Activated B cell treated with CpG ODN at 0.5 μM for 24 hours (primary cell): ENCODE data around the gene HES7. TPM values are rescaled to one million over a fixed set of nuclear protein-coding genes. Genes with fewer than 3 reads are reported as not detected.

ENCODE experiments used
- ATAC-seq: fragments of 200-7000 bp; cut with Tn5 transposase; one replicate; pipeline ENCODE4 v1.10.0; 2021; ENCODE audit warnings: low read depth, mild to moderate bottlenecking, moderate library complexity
- CTCF ChIA-PET: fragments of 350-600 bp; sonication (Branson Sonifier 250); formaldehyde crosslinking; loops from one replicate; lab custom pipeline; 2021; ENCODE audit warnings: antibody characterized with exemption; lab: Charles Lee
- POLR2A ChIA-PET: fragments of 350-600 bp; sonication (Branson Sonifier 250); formaldehyde crosslinking; loops from one replicate; lab custom pipeline; 2021; ENCODE audit warnings: antibody characterized with exemption; lab: Charles Lee
- DNase-seq: peaks from one replicate; pipeline ENCODE4 v3.0.0; 2022
- H3K27ac Mint-ChIP-seq: one replicate; pipeline ENCODE4 v1.8.0; 2020; ENCODE audit warnings: mixed read lengths
- H3K27me3 Mint-ChIP-seq: one replicate; pipeline ENCODE4 v1.8.0; 2021; ENCODE audit warnings: mixed read lengths
- H3K36me3 Mint-ChIP-seq: one replicate; pipeline ENCODE4 v1.8.0; 2021; ENCODE audit warnings: low read depth, mixed read lengths
- H3K4me1 Mint-ChIP-seq: one replicate; pipeline ENCODE4 v1.8.0; 2021; ENCODE audit warnings: mixed read lengths
- H3K4me3 Mint-ChIP-seq: one replicate; pipeline ENCODE4 v1.8.0; 2020; ENCODE audit warnings: mild to moderate bottlenecking, mixed read lengths
- H3K9me3 Mint-ChIP-seq: one replicate; pipeline ENCODE4 v1.8.0; 2020; ENCODE audit warnings: mixed read lengths
- intact Hi-C: fragments of 100-400 bp; cut with micrococcal nuclease; formaldehyde crosslinking; loops from one replicate; pipeline ENCODE4 v1.15.1; 2024
- total RNA-seq: library from RNA; stranded (reverse); gene quantifications from 2 replicates; pipeline ENCODE4 v1.2.3, GENCODE V29; 2022
- TF ChIP-seq, protein P1 (sequence below): fragments of 200-600 bp; IDR thresholded peaks from one replicate; pipeline ENCODE4 v1.8.0; 2022; ENCODE audit warnings: antibody characterized with exemption, mild to moderate bottlenecking

HES7 gene
- total RNA-seq, 1 donor from 2014 or later, result 0.49 TPM

DNA sequence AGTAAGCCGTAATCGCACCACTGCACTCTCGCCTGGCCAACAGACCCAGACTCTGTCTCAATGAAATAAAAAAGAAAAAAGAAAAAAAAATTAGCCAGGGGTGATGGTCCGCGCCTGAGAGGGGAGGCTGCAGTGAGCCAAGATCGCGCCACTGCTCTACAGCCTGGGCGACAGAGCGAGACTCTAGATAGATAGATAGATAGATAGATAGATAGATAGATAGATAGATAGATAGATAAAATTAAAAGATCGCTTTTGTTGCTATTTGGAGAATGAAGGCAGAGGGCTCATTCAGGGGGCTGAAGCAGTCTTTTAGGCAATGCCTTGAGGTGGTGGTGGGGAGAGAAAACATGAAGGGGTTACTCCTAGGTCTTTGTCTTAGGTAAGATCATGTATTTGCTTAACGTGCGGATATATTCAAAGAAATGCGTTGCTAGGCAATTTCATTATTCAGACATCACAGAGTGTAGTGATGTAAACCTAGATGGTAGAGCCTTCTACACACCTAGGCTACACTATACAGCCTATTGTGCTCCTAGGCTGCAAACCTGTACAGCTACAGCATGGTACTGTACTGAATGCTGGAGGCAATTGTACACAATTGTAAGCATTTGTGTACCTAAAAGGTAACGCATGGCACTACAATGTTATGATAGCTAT, 4.3 kb upstream of the HES7 start:
- intact Hi-C loops, result no loop called here
- POLR2A ChIA-PET, result interaction anchor here (2.1 to 2.5 kb wide), 2 partner anchors 10 to 45 kb away, joined by 14 to 19 read pairs; no protein-coding TSS in a partner anchor
- H3K27me3 Mint-ChIP-seq, result peaks cover 25% of the 10 kb centered on the region

DNA sequence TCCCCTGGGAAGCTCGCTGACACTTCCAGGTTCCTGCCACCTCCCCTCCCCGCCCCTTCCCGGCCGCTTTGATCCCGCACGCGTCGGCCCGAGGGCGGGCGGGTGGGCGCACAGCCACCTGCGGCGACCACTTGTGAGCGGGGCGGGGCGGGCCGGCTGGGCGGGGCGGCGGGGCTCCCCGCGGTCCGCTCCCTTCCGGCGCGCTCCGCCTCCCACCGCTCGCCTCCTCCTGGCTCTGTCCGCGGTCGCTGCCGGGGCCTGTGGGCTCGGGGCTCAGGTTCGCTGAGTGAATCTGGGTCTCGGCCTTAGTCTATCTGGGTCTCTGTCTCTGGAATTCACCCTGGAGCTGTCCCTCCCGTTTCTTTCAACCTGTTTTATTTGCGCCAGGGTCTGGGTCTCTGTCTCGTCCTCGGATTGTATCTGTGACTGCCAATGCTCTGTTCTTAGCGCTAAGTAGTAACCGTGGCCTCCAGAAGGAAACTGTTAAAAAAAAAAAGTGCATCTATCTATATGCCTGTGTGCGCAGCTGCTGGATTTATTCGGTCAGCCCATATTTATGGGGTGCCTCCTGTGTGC, 2.7 kb upstream of the HES7 start:
- Mint-ChIP-seq H3K27ac (peak overlapping the region; percentile 94), H3K4me3 (peak overlapping the region; percentile 93), H3K36me3 (peaks cover 9% of the 10 kb centered on the region), H3K9me3 (no peaks in the 10 kb centered on the region), H3K27me3 (peaks cover 32% of the 10 kb centered on the region), H3K4me1 (peaks cover 49% of the 10 kb centered on the region)
- CTCF ChIA-PET, result interaction anchor here (0.8 to 2.4 kb wide), 4 partner anchors 12 to 169 kb away, joined by 3 to 19 read pairs (median 4); partner anchors contain the start of gene SLC25A35
- intact Hi-C loops, result loop anchor here (1.0 kb wide), 1 partner anchor 12 kb away; no protein-coding TSS in a partner anchor
- POLR2A ChIA-PET, result interaction anchor here (1.1 to 2.5 kb wide), 6 partner anchors 8 to 61 kb away, joined by 3 to 19 read pairs (median 4); no protein-coding TSS in a partner anchor
- TF ChIP-seq, protein P1, sequence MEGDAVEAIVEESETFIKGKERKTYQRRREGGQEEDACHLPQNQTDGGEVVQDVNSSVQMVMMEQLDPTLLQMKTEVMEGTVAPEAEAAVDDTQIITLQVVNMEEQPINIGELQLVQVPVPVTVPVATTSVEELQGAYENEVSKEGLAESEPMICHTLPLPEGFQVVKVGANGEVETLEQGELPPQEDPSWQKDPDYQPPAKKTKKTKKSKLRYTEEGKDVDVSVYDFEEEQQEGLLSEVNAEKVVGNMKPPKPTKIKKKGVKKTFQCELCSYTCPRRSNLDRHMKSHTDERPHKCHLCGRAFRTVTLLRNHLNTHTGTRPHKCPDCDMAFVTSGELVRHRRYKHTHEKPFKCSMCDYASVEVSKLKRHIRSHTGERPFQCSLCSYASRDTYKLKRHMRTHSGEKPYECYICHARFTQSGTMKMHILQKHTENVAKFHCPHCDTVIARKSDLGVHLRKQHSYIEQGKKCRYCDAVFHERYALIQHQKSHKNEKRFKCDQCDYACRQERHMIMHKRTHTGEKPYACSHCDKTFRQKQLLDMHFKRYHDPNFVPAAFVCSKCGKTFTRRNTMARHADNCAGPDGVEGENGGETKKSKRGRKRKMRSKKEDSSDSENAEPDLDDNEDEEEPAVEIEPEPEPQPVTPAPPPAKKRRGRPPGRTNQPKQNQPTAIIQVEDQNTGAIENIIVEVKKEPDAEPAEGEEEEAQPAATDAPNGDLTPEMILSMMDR, result no peak
- ATAC-seq, result peak; percentile 49
- DNase-seq, result peak; percentile 60

More for the DNA sequence above, 4.3 kb upstream of the HES7 start:
- Mint-ChIP-seq H3K27ac (no peak overlapping the region), H3K4me1 (peaks cover 39% of the 10 kb centered on the region), H3K36me3 (peaks cover 9% of the 10 kb centered on the region), H3K4me3 (no peak overlapping the region), H3K9me3 (no peaks in the 10 kb centered on the region)
- DNase-seq, result no peak
- TF ChIP-seq, protein P1, result no peak
- CTCF ChIA-PET, result interaction anchor here (2.4 kb wide), 1 partner anchor 10 kb away, joined by 19 read pairs; no protein-coding TSS in a partner anchor
- no peak for ATAC-seq

GRCh38 chr17:8125947-8126490, 2.1 kb upstream of the HES7 start:
- intact Hi-C loops, result loop anchor here (1.0 kb wide), 1 partner anchor 12 kb away; no protein-coding TSS in a partner anchor
- H3K27ac Mint-ChIP-seq, result peak overlapping the region; percentile 94
- ChIA-PET CTCF (interaction anchor here (2.4 kb wide), 1 partner anchor 12 kb away, joined by 19 read pairs; no protein-coding TSS in a partner anchor), POLR2A (interaction anchor here (1.1 to 2.5 kb wide), 4 partner anchors 12 to 61 kb away, joined by 3 to 19 read pairs (median 8); no protein-coding TSS in a partner anchor)
- H3K4me1 Mint-ChIP-seq, result peaks cover 52% of the 10 kb centered on the region
- DNase-seq, result peak; percentile 34
- H3K27me3 Mint-ChIP-seq, result peaks cover 31% of the 10 kb centered on the region
- peaks cover 9% of the 10 kb centered on the region for H3K36me3 Mint-ChIP-seq
- no peaks in the 10 kb centered on the region for H3K9me3 Mint-ChIP-seq
- ATAC-seq, result peak; percentile 1
- TF ChIP-seq, protein P1, result no peak
- H3K4me3 Mint-ChIP-seq, result peak overlapping the region; percentile 93

DNA sequence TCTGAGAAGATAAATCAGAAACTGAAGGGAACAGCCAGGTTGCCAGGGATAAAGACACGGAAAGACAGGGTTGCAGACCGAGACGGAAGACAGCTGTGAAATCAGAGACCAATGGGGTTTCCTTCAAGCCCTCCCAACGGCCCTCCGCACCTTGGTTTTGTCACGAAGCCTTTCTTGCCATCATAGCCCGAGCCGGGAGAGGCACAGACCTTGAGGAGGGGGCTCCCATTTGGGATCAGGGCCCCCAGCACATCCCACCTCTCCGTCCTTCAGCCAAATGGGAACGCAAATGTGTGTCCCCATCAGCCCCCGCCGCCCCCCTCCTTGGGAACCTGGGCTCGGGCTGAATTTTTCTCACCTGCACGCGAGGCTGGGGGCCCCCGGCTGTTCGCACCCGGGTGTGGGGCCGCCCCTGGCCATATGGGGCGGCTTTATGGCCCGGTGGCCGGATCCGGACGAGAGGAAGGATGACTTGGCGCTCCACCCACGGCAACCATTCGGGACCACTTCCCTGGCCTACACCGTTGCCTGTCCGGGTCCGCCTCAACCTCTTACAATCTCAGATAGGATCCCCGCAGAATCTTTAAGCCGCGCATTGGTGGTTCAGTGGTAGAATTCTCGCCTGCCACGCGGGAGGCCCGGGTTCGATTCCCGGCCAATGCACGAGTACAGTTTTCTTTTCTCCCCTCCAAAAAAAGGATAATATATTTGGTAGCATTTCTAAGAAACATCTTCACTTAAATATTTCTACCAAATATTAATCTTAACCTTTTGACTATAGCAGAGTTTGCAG, 1.4 kb upstream of the HES7 start:
- peak; percentile 85 for DNase-seq
- peaks cover 58% of the 10 kb centered on the region for H3K4me1 Mint-ChIP-seq
- TF ChIP-seq, protein P1, result no peak
- H3K9me3 Mint-ChIP-seq, result no peaks in the 10 kb centered on the region
- H3K27ac Mint-ChIP-seq, result peak overlapping the region; percentile 94
- H3K27me3 Mint-ChIP-seq, result peaks cover 35% of the 10 kb centered on the region
- CTCF ChIA-PET, result interaction anchor here (1.3 to 2.4 kb wide), 3 partner anchors 13 to 51 kb away, joined by 4 to 19 read pairs (median 4); no protein-coding TSS in a partner anchor
- POLR2A ChIA-PET, result interaction anchor here (1.3 to 4.2 kb wide), 8 partner anchors 13 to 170 kb away, joined by 4 to 40 read pairs (median 10); partner anchors contain the start of gene SLC25A35
- peaks cover 11% of the 10 kb centered on the region for H3K36me3 Mint-ChIP-seq
- ATAC-seq, result peak; percentile 46
- H3K4me3 Mint-ChIP-seq, result peak overlapping the region; percentile 93
- intact Hi-C loops, result no loop called here
